IMR-90 (cell line): ENCODE measurements around the gene RAB40C. TPM values are rescaled to one million over a fixed set of nuclear protein-coding genes. Genes with fewer than 3 reads are reported as not detected.

Source experiments
- ATAC-seq: fragments of 200-7000 bp; cut with Tn5 transposase; 2 replicates; pipeline ENCODE4 v1.9.1; 2020; ENCODE audit warnings: low read depth, mild to moderate bottlenecking, moderate library complexity
- BruUV-seq: library from RNA; stranded (reverse); fragments of 400-500 nt; replicated peaks from 2 replicates; lab custom pipeline; 2021; lab: Mats Ljungman, UMichigan
- CTCF ChIA-PET: fragments of 300-600 bp; formaldehyde crosslinking; extraction: SDS; loops from one replicate; lab custom pipeline; 2021; ENCODE audit warnings: antibody characterized with exemption; lab: Yijun Ruan, JAX
- POLR2A ChIA-PET: fragments of 300-600 bp; sonication (Branson Sonifier 250); formaldehyde crosslinking; loops from one replicate; lab custom pipeline; 2022; ENCODE audit warnings: antibody characterized with exemption; ENCODE audit not compliant: unreplicated experiment; lab: Charles Lee
- DNase-seq: peaks from one replicate; pipeline ENCODE4 v3.0.0; 2013
- H2AFZ ChIP-seq: replicated peaks from 2 replicates; pipeline ENCODE3; 2013; ENCODE audit warnings: low read length, mild to moderate bottlenecking; ENCODE audit not compliant: poor library complexity
- H2AK5ac ChIP-seq: 2 replicates; pipeline ENCODE4 v1.6.1; 2013; ENCODE audit warnings: low read depth, low read length, inconsistent platforms
- H2AK9ac ChIP-seq: replicated peaks from 2 replicates; pipeline ENCODE3; 2013; ENCODE audit warnings: mild to moderate bottlenecking, low read depth, low read length, moderate library complexity; ENCODE audit not compliant: poor library complexity
- H2BK120ac ChIP-seq: 2 replicates; pipeline ENCODE4 v1.6.1; 2013; ENCODE audit warnings: low read depth, low read length, inconsistent platforms
- H2BK15ac ChIP-seq: 3 replicates; pipeline ENCODE4 v1.6.1; 2013; ENCODE audit warnings: low read depth, low read length, inconsistent platforms
- H2BK20ac ChIP-seq: 2 replicates; pipeline ENCODE4 v1.6.1; 2013; ENCODE audit warnings: low read depth, mild to moderate bottlenecking, inconsistent platforms, low read length, moderate library complexity
- H2BK5ac ChIP-seq: 2 replicates; pipeline ENCODE4 v1.6.1; 2013; ENCODE audit warnings: mild to moderate bottlenecking, low read depth, low read length, inconsistent platforms; ENCODE audit not compliant: poor library complexity, severe bottlenecking
- H3K14ac ChIP-seq: replicated peaks from 2 replicates; pipeline ENCODE4 v1.6.1; 2013; ENCODE audit warnings: low read depth, low read length, inconsistent platforms
- H3K18ac ChIP-seq: 2 replicates; pipeline ENCODE4 v1.6.1; 2013; ENCODE audit warnings: low read depth, low read length, control low read depth
- H3K23ac ChIP-seq: 2 replicates; pipeline ENCODE4 v1.6.1; 2013; ENCODE audit warnings: low read depth, low read length, inconsistent platforms
- H3K27ac ChIP-seq: 2 replicates; pipeline ENCODE4 v1.5.1; 2013; ENCODE audit warnings: mild to moderate bottlenecking, control low read depth, low read length; ENCODE audit not compliant: insufficient read depth
- H3K27me3 ChIP-seq: 2 replicates; pipeline ENCODE4 v1.6.1; 2013; ENCODE audit warnings: low read length; ENCODE audit not compliant: control insufficient read depth, insufficient read depth
- H3K36me3 ChIP-seq: 2 replicates; pipeline ENCODE4 v1.6.1; 2013; ENCODE audit warnings: low read length, mixed read lengths; ENCODE audit not compliant: control insufficient read depth, insufficient read depth
- H3K4ac ChIP-seq: 2 replicates; pipeline ENCODE4 v1.6.1; 2013; ENCODE audit warnings: low read depth, low read length, inconsistent platforms
- H3K4me1 ChIP-seq: 2 replicates; pipeline ENCODE4 v1.6.1; 2013; ENCODE audit warnings: low read length, mixed read lengths; ENCODE audit not compliant: control insufficient read depth, insufficient read depth
- H3K4me2 ChIP-seq: 2 replicates; pipeline ENCODE4 v1.6.1; 2013; ENCODE audit warnings: low read depth, mild to moderate bottlenecking, control low read depth, low read length, moderate library complexity
- H3K4me3 ChIP-seq: 2 replicates; pipeline ENCODE4 v1.5.1; 2013; ENCODE audit warnings: low read depth, mild to moderate bottlenecking, control low read depth, low read length, moderate library complexity; ENCODE audit not compliant: insufficient read depth
- H3K56ac ChIP-seq: 2 replicates; pipeline ENCODE4 v1.6.1; 2013; ENCODE audit warnings: low read length, inconsistent platforms; ENCODE audit not compliant: insufficient read depth; ENCODE audit errors: extremely low read depth
- H3K79me1 ChIP-seq, 2 experiments: 2 replicates each; pipeline ENCODE4 v1.6.1; 2013; ENCODE audit warnings: low read length in 2 of 2, inconsistent platforms in 1 of 2, low read depth in 1 of 2
- H3K9ac ChIP-seq: 2 replicates; pipeline ENCODE4 v1.6.1; 2013; ENCODE audit warnings: low read depth, low read length, control low read depth
- H3K9me1 ChIP-seq: 2 replicates; pipeline ENCODE4 v1.6.1; 2013; ENCODE audit warnings: low read length, inconsistent platforms; ENCODE audit not compliant: insufficient read depth
- H3K9me3 ChIP-seq: 2 replicates; pipeline ENCODE4 v1.6.1; 2013; ENCODE audit warnings: low read length; ENCODE audit not compliant: control insufficient read depth, insufficient read depth
- H4K20me1 ChIP-seq: 2 replicates; pipeline ENCODE4 v1.6.1; 2013; ENCODE audit warnings: low read length, inconsistent platforms; ENCODE audit not compliant: insufficient read depth
- H4K5ac ChIP-seq: 2 replicates; pipeline ENCODE4 v1.6.1; 2013; ENCODE audit warnings: mild to moderate bottlenecking, low read depth, low read length, control low read depth
- H4K8ac ChIP-seq, 2 experiments: 2 replicates each; pipeline ENCODE4 v1.6.1; 2013; ENCODE audit warnings: low read depth in 2 of 2, low read length in 2 of 2, control low read depth in 1 of 2, inconsistent platforms in 1 of 2
- H4K91ac ChIP-seq: 2 replicates; pipeline ENCODE4 v1.6.1; 2013; ENCODE audit warnings: low read depth, low read length, inconsistent platforms; ENCODE audit not compliant: insufficient read depth
- BHLHE40 ChIP-seq: fragments of 150-350 bp; IDR thresholded peaks from 2 replicates; pipeline ENCODE4 v1.6.1; 2016; ENCODE audit warnings: mild to moderate bottlenecking, low read depth, low read length
- CHD1 ChIP-seq: IDR thresholded peaks from 2 replicates; pipeline ENCODE4 v1.6.1; 2012; ENCODE audit warnings: low read depth, low read length, improper control_type of control experiment
- CTCF ChIP-seq: conservative IDR thresholded peaks from 2 replicates; pipeline ENCODE4 v1.5.1; 2012; ENCODE audit warnings: mild to moderate bottlenecking, low read depth, low read length, improper control_type of control experiment
- FOS ChIP-seq: fragments of 150-350 bp; IDR thresholded peaks from 2 replicates; pipeline ENCODE4 v1.6.1; 2016; ENCODE audit warnings: low read depth, low read length
- MAFK ChIP-seq: IDR thresholded peaks from 2 replicates; pipeline ENCODE4 v1.6.1; 2012; ENCODE audit warnings: low read depth, low read length, improper control_type of control experiment
- MAZ ChIP-seq: IDR thresholded peaks from 2 replicates; pipeline ENCODE4 v1.6.1; 2012; ENCODE audit warnings: low read depth, mild to moderate bottlenecking, low read length, improper control_type of control experiment, moderate library complexity, borderline replicate concordance
- MXI1 ChIP-seq: IDR thresholded peaks from 2 replicates; pipeline ENCODE4 v1.6.1; 2012; ENCODE audit warnings: low read depth, mild to moderate bottlenecking, low read length, moderate library complexity, borderline replicate concordance
- POLR2A ChIP-seq: IDR thresholded peaks from 2 replicates; pipeline ENCODE4 v1.6.1; 2012; ENCODE audit warnings: mild to moderate bottlenecking, low read depth, low read length
- RAD21 ChIP-seq: IDR thresholded peaks from 2 replicates; pipeline ENCODE4 v1.6.1; 2012; ENCODE audit warnings: low read length, improper control_type of control experiment
- RCOR1 ChIP-seq: IDR thresholded peaks from 2 replicates; pipeline ENCODE4 v1.6.1; 2012; ENCODE audit warnings: mild to moderate bottlenecking, low read length, improper control_type of control experiment; ENCODE audit not compliant: insufficient replicate concordance
- RFX5 ChIP-seq: IDR thresholded peaks from 2 replicates; pipeline ENCODE4 v1.8.0; 2012; ENCODE audit warnings: low read depth, mild to moderate bottlenecking, low read length, moderate library complexity
- WGBS, 2 experiments: methylation state at CpG; one replicate each; pipeline versions ENCODE4 v1.1.5 to v1.1.7; 2013; ENCODE audit warnings: missing lambda C conversion rate in 2 of 2; ENCODE audit not compliant: insufficient read length in 1 of 2; ENCODE audit errors: extremely low coverage in 2 of 2; 5-methylcytosine and 5-hydroxymethylcytosine counted together
- dilution Hi-C: fragments of 300-500 bp; cut with HindIII; formaldehyde crosslinking; loops from one replicate; pipeline ENCODE4 v1.14.3; 2018; ENCODE audit warnings: low sequenced_read_pairs; ENCODE audit not compliant: unreplicated experiment
- in situ Hi-C: fragments of 300-500 bp; cut with MboI; formaldehyde crosslinking; loops from 3 replicates; pipeline ENCODE4 v1.14.3; 2019; ENCODE audit warnings: low sequenced_read_pairs, inconsistent platforms, mixed read lengths
- intact Hi-C: fragments of 100-400 bp; cut with micrococcal nuclease; formaldehyde crosslinking; loops from 2 replicates; pipeline ENCODE4 v1.10.0; 2022
- polyA plus RNA-seq, 3 experiments: library from polyadenylated mRNA; depleted of rRNA; stranded (reverse); fragments of >200 nt; gene quantifications; 2 replicates each; pipeline ENCODE4 v1.2.3, GENCODE V29; 2012; ENCODE audit warnings: low replicate concordance in 1 of 3
- total RNA-seq: library from RNA; depleted of rRNA; stranded (reverse); fragments of >200 nt; gene quantifications from 2 replicates; pipeline ENCODE4 v1.2.3, GENCODE V29; 2012
- TF ChIP-seq, protein P1 (sequence below): fragments of 150-350 bp; IDR thresholded peaks from 2 replicates; pipeline ENCODE4 v1.6.1; 2016; ENCODE audit warnings: low read depth, mild to moderate bottlenecking, low read length, moderate library complexity, borderline replicate concordance

Gene RAB40C
- total and polyA plus RNA-seq, 2 of the 4 experiments (the other 2 are of a cell fraction) = 6.8 to 13.7 TPM

GRCh38 chr16:559021-559380 lies 30.9 kb upstream of the RAB40C start:
- Histone ChIP-seq H4K20me1 (peaks cover 9% of the 10 kb centered on the region; the same call in 1 of the 2 replicates), H4K91ac (no peak overlapping the region), H2BK15ac (no peak overlapping the region), H3K4me1 (0 out of 2 replicates have a peak, but pooled peaks cover 3% of the 10 kb centered on the region), H2BK20ac (no peak overlapping the region), H3K9ac (no peak overlapping the region), H3K9me1 (no peaks in the 10 kb centered on the region; the same call in 1 of the 2 replicates), H3K18ac (no peak overlapping the region), H2BK120ac (no peak overlapping the region), H3K23ac (no peak overlapping the region), H3K27me3 (peaks cover 48% of the 10 kb centered on the region), H3K4me3 (no peak overlapping the region), H4K8ac (no peak overlapping the region), H2AK9ac (no peak overlapping the region), H2BK5ac (no peak overlapping the region), H3K56ac (no peak overlapping the region), H4K5ac (no peak overlapping the region), H3K4me2 (no peak overlapping the region), H3K36me3 (peaks cover under 1% of the 10 kb centered on the region; the same call in 1 of the 2 replicates), H3K79me1 (no peaks in the 10 kb centered on the region), H2AK5ac (no peak overlapping the region), H3K4ac (no peak overlapping the region), H3K14ac (no peak overlapping the region), H2AFZ (no peak overlapping the region), H3K9me3 (no peaks in the 10 kb centered on the region), H3K27ac (no peak overlapping the region)
- ChIA-PET POLR2A (no interaction called here), CTCF (no interaction called here)
- in situ Hi-C loops = no loop called here
- dilution Hi-C loops = no loop called here
- TF ChIP-seq RCOR1 (no peak), MXI1 (no peak), POLR2A (no peak), MAFK (no peak), BHLHE40 (no peak), RAD21 (no peak), FOS (no peak), MAZ (no peak), RFX5 (no peak), CTCF (no peak), CHD1 (no peak)
- TF ChIP-seq, protein P1, sequence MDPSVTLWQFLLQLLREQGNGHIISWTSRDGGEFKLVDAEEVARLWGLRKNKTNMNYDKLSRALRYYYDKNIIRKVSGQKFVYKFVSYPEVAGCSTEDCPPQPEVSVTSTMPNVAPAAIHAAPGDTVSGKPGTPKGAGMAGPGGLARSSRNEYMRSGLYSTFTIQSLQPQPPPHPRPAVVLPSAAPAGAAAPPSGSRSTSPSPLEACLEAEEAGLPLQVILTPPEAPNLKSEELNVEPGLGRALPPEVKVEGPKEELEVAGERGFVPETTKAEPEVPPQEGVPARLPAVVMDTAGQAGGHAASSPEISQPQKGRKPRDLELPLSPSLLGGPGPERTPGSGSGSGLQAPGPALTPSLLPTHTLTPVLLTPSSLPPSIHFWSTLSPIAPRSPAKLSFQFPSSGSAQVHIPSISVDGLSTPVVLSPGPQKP = no peak
- BruUV-seq = no TSS peak
- DNase-seq (no peak), ATAC-seq (no peak)
- WGBS, 2 experiments = 66% methylated on average over 7 of the region's 15 CpGs; no CpG with 5 or more reads in 1 of the 2 experiments
- intact Hi-C loops = no loop called here
